ENCODE results near the gene WDFY4.

GRCh38 chr10:48765527-48765926 lies 80.9 kb downstream of the WDFY4 start:
- TF ChIP-seq, protein P1, sequence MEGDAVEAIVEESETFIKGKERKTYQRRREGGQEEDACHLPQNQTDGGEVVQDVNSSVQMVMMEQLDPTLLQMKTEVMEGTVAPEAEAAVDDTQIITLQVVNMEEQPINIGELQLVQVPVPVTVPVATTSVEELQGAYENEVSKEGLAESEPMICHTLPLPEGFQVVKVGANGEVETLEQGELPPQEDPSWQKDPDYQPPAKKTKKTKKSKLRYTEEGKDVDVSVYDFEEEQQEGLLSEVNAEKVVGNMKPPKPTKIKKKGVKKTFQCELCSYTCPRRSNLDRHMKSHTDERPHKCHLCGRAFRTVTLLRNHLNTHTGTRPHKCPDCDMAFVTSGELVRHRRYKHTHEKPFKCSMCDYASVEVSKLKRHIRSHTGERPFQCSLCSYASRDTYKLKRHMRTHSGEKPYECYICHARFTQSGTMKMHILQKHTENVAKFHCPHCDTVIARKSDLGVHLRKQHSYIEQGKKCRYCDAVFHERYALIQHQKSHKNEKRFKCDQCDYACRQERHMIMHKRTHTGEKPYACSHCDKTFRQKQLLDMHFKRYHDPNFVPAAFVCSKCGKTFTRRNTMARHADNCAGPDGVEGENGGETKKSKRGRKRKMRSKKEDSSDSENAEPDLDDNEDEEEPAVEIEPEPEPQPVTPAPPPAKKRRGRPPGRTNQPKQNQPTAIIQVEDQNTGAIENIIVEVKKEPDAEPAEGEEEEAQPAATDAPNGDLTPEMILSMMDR (IDR thresholded peaks at IDR 0.05), result no peak
- TF ChIP-seq POLR2A (IDR thresholded peaks at IDR 0.05), result no peak

Measured in breast epithelium (tissue), 3 donors.